OCI-LY1 (cell line): ENCODE results near the gene OR14C36.

Experiments
- CTCF ChIP-seq: fragments of 200-600 bp; sonication (generic), shearing (Covaris generic); IDR thresholded peaks from 2 replicates; pipeline ENCODE4 v1.5.1; 2017; ENCODE audit warnings: mild to moderate bottlenecking, antibody characterized with exemption, low read length, moderate library complexity, mixed read lengths
- EZH2 ChIP-seq: fragments of 200-600 bp; sonication (generic), shearing (Covaris generic); IDR thresholded peaks from 2 replicates; pipeline ENCODE4 v1.8.0; 2017; ENCODE audit warnings: borderline replicate concordance, mixed run types, mild to moderate bottlenecking, antibody characterized with exemption, low read length, moderate library complexity, mixed read lengths

DNA sequence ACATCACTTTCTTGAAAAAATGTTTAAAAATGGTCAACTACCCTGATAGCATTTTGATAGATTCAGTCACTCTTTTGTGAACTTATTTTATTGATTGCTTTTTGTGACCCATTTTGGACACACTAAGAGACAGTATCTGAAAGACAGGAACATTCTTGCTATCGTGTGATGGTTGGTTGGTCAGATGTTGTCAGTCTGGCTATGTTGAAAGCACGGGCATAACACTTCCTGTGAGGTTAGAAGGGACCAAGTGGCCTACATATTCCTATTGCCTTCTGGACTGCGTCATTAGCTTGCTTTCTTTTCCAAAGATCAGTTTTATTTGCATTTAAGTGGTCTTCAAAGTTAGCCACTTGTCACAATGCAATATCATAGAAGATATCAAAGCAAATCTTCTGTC lies 28.3 kb downstream of the OR14C36 start:
- no peak for TF ChIP-seq CTCF
- no peak for TF ChIP-seq EZH2
